NCI-H2107 treated with DMSO at 0.1 percent for 48 hours (cell line): Measurements from ENCODE around the gene MRPL19.

ENCODE experiments used
- DNase-seq: peaks from one replicate; lab custom pipeline; 2025; ENCODE audit not compliant: unreplicated experiment; lab: John Stamatoyannopoulos, UW

The MRPL19 gene

GRCh38 chr2:75646583-75647425, at the start of gene MRPL19:
MRPL19 (plus strand) TSS chr2:75646783; CDS start chr2:75646808, 25 bp downstream.
- peak; percentile 65 for DNase-seq

- DNase-seq, result no peak
These were observed 49.8 kb upstream of the MRPL19 start for GRCh38 chr2:75596784-75597183.

- DNase-seq, result no peak
These were observed 48.6 kb upstream of the MRPL19 start for GRCh38 chr2:75597949-75598348.

GRCh38 chr2:75598589-75599155, 47.9 kb upstream of the MRPL19 start:
- no peak for DNase-seq

GRCh38 chr2:75600461-75601011, 46.0 kb upstream of the MRPL19 start:
- DNase-seq, result no peak

- no peak for DNase-seq
These were observed 43.8 kb upstream of the MRPL19 start for GRCh38 chr2:75602724-75603342.

GRCh38 chr2:75603477-75603876, 43.1 kb upstream of the MRPL19 start:
- no peak for DNase-seq

GRCh38 chr2:75604484-75604883, 42.1 kb upstream of the MRPL19 start:
- no peak for DNase-seq

- DNase-seq, result no peak
These were observed 40.6 kb upstream of the MRPL19 start for GRCh38 chr2:75605770-75606529.

GRCh38 chr2:75606761-75607399, 39.7 kb upstream of the MRPL19 start:
- no peak for DNase-seq

- no peak for DNase-seq
These were observed 39.2 kb upstream of the MRPL19 start for GRCh38 chr2:75607400-75607798.

- DNase-seq, result no peak
These were observed 38.4 kb upstream of the MRPL19 start for GRCh38 chr2:75607988-75608683.

- peak; percentile 6 for DNase-seq
These were observed 37.8 kb upstream of the MRPL19 start for GRCh38 chr2:75608684-75609333.

GRCh38 chr2:75609334-75609689, 37.3 kb upstream of the MRPL19 start:
- DNase-seq, result no peak

- DNase-seq, result no peak
These were observed 36.6 kb upstream of the MRPL19 start for GRCh38 chr2:75609937-75610508.

- DNase-seq, result no peak
These were observed 35.9 kb upstream of the MRPL19 start for GRCh38 chr2:75610671-75611070.

GRCh38 chr2:75612108-75612861, 34.3 kb upstream of the MRPL19 start:
- DNase-seq, result no peak

GRCh38 chr2:75612862-75613243, 33.7 kb upstream of the MRPL19 start:
- no peak for DNase-seq
